HEK293T (cell line): ENCODE data around the gene GARS1.
"Not testable (repeated sequence)": the region's sequence is repeated elsewhere in the genome, so short reads cannot be mapped to it uniquely, and the experiment has no call there.

Experiments
- CTCF ChIA-PET: fragments of 350-600 bp; formaldehyde crosslinking; extraction: SDS; loops from one replicate; lab custom pipeline; 2021; ENCODE audit warnings: antibody characterized with exemption, inconsistent platforms; lab: Yijun Ruan, JAX
- POLR2A ChIA-PET: fragments of 350-600 bp; formaldehyde crosslinking; extraction: SDS; loops from one replicate; lab custom pipeline; 2020; ENCODE audit warnings: antibody characterized with exemption, inconsistent platforms; lab: Yijun Ruan, JAX
- DNase-seq: peaks from one replicate; pipeline ENCODE4 v3.0.0; 2012; ENCODE audit warnings: mixed read lengths; ENCODE audit errors: extremely low spot score
- ARNT ChIP-seq: fragments of 450-650 bp; IDR thresholded peaks from 2 replicates; pipeline ENCODE4 v1.6.1; 2017; ENCODE audit warnings: mild to moderate bottlenecking
- BHLHE40 ChIP-seq: fragments of 450-650 bp; IDR thresholded peaks from 2 replicates; pipeline ENCODE4 v1.6.1; 2016; ENCODE audit warnings: mild to moderate bottlenecking, moderate library complexity, borderline replicate concordance
- CTBP1 ChIP-seq: fragments of 450-650 bp; IDR thresholded peaks from 2 replicates; pipeline ENCODE4 v1.6.1; 2016; ENCODE audit warnings: borderline replicate concordance
- ELF4 ChIP-seq: fragments of 450-650 bp; IDR thresholded peaks from 2 replicates; pipeline ENCODE4 v1.6.1; 2017; ENCODE audit warnings: antibody characterized with exemption
- FOXA1 ChIP-seq: fragments of 450-650 bp; IDR thresholded peaks from 2 replicates; pipeline ENCODE4 v1.6.1; 2016; ENCODE audit warnings: mild to moderate bottlenecking
- FOXK2 ChIP-seq: fragments of 450-650 bp; IDR thresholded peaks from 2 replicates; pipeline ENCODE4 v1.6.1; 2016; ENCODE audit warnings: mild to moderate bottlenecking
- FOXM1 ChIP-seq: fragments of 450-650 bp; IDR thresholded peaks from 2 replicates; pipeline ENCODE4 v1.6.1; 2017; ENCODE audit warnings: mild to moderate bottlenecking, borderline replicate concordance
- HDGF ChIP-seq: fragments of 450-650 bp; IDR thresholded peaks from 2 replicates; pipeline ENCODE4 v1.6.1; 2017; ENCODE audit warnings: antibody characterized with exemption, borderline replicate concordance
- L3MBTL2 ChIP-seq: fragments of 450-650 bp; conservative IDR thresholded peaks from 2 replicates; pipeline ENCODE4 v1.6.1; 2016; ENCODE audit warnings: mild to moderate bottlenecking
- LEF1 ChIP-seq: fragments of 450-650 bp; IDR thresholded peaks from 2 replicates; pipeline ENCODE4 v1.6.1; 2017; ENCODE audit warnings: mild to moderate bottlenecking, borderline replicate concordance
- NFRKB ChIP-seq: fragments of 450-650 bp; IDR thresholded peaks from 2 replicates; pipeline ENCODE4 v1.6.1; 2016; ENCODE audit warnings: mild to moderate bottlenecking, moderate library complexity
- SP1 ChIP-seq: fragments of 450-650 bp; IDR thresholded peaks from 2 replicates; pipeline ENCODE4 v1.6.1; 2017
- SUZ12 ChIP-seq: fragments of 450-650 bp; IDR thresholded peaks from 2 replicates; pipeline ENCODE4 v1.6.1; 2016; ENCODE audit warnings: mild to moderate bottlenecking
- TARDBP ChIP-seq: fragments of 450-650 bp; IDR thresholded peaks from 2 replicates; pipeline ENCODE4 v1.6.1; 2016
- ZNF384 ChIP-seq: fragments of 450-650 bp; IDR thresholded peaks from 2 replicates; pipeline ENCODE4 v1.6.1; 2016
- TF ChIP-seq, protein P1 (sequence below): fragments of 450-650 bp; IDR thresholded peaks from 2 replicates; pipeline ENCODE4 v1.6.1; 2016

Gene GARS1

DNA sequence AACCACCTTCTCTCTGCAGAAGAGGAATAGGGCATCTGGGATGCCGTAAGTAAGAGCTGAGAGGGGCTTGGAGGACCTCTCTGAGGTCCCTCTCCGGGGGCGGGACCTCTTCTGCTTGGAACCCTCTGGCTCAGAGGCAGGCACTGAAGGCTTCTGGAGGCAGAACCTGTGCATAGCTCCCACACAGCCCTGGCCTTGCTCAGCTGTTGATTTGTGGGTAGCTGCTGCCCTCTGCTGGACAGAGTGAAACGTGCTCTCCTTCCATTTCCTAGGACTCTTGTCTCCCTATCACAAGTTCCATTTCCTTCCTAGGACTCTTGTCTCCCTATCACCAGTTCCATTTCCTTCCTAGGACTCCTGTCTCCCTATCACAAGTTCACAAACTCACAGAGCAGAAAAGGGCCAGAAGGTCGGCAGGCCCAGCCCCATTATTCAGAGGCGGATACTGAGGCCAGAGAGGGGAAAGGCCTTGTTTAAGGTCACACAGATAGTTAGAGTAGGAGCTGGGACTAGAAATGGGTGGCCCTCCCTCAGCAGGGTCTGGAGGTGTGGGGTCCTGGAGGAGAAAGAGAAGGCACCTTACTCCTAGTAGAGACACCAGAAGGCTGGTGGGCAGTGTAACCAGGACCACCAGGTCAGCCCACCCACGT lies 30.3 kb upstream of the GARS1 start:
- CTCF ChIA-PET: interaction anchor here (0.6 to 2.7 kb wide), 18 partner anchors 9 to 288 kb away, joined by 3 to 8 read pairs (median 4); no protein-coding TSS in a partner anchor
- POLR2A ChIA-PET: no interaction called here
- TF ChIP-seq FOXM1 (no peak), CTBP1 (no peak)
- peak; percentile 84 for DNase-seq

DNA sequence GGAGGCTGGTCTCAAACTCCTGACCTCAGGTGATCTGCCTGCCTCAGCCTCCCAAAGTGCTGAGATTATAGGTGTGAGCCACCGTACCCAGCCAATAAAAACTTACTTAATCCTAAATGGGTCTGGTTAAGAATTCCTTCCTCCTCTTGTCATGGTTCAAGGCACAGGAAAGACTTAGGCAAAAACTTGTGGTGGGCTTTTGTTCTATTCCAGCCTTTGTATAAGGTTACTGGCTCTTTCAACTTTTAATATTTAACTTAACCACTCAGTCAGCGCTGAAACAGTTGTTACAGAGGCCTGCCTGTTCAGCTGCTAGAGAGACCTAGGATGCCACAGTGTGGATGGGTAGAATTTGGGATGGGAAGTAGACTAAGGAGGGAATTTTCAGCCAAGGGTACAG lies 28.1 kb upstream of the GARS1 start:
- CTCF ChIA-PET: no interaction called here

DNA sequence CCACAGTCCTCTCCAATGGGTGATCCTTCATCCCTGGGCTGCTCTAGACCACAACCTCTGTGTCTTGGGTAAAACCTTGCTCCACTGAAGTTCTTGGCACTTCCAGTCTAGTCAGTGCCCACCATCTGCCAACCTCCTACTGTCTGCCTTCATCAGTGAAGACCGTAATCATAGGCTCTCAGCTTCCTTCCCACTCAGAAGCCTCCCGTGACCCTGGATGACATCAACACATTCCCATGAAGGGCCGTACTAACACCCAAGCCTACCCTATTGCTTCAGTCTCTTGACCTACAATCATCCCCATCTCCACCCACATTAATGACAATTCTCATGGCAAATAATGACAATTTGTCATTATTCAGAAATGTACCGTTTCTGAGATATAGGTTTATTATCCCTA lies 27.6 kb upstream of the GARS1 start:
- DNase-seq: no peak
- TF ChIP-seq FOXK2 (no peak), BHLHE40 (no peak), FOXM1 (no peak), ZNF384 (no peak), ARNT (no peak), TARDBP (no peak), ELF4 (no peak), NFRKB (no peak), L3MBTL2 (no peak)
- TF ChIP-seq, protein P1, sequence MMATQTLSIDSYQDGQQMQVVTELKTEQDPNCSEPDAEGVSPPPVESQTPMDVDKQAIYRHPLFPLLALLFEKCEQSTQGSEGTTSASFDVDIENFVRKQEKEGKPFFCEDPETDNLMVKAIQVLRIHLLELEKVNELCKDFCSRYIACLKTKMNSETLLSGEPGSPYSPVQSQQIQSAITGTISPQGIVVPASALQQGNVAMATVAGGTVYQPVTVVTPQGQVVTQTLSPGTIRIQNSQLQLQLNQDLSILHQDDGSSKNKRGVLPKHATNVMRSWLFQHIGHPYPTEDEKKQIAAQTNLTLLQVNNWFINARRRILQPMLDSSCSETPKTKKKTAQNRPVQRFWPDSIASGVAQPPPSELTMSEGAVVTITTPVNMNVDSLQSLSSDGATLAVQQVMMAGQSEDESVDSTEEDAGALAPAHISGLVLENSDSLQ: no peak
- POLR2A ChIA-PET: no interaction called here
- CTCF ChIA-PET: no interaction called here

More for the DNA sequence above, 28.1 kb upstream of the GARS1 start:
- POLR2A ChIA-PET: no interaction called here
- TF ChIP-seq ELF4: no peak
- TF ChIP-seq, protein P1: no peak
- TF ChIP-seq FOXK2: no peak
- TF ChIP-seq NFRKB: no peak
- TF ChIP-seq SP1: no peak
- TF ChIP-seq BHLHE40: no peak
- TF ChIP-seq HDGF: no peak
- no peak for TF ChIP-seq LEF1
- no peak for TF ChIP-seq CTBP1
- TF ChIP-seq FOXM1: no peak
- TF ChIP-seq TARDBP: no peak
- TF ChIP-seq L3MBTL2: no peak
- TF ChIP-seq ARNT: no peak
- TF ChIP-seq ZNF384: no peak
- no peak for TF ChIP-seq FOXA1
- no peak for TF ChIP-seq SUZ12
- no peak for DNase-seq

DNA sequence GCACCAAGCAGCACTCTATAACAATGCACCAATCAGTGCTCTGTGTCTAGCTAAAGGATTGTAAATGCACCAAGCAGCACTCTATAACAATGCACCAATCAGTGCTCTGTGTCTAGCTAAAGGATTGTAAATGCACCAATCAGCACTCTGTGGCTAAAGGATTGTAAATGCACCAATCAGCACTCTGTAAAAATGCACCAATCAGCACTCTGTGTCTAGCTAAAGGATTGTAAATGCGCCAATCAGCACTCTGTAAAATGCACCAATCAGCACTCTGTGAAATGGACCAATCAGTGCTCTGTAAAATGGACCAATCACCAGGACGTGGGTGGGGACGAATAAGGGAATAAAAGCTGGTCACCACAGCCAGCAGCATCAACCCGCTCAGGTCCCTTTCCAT lies 24.4 kb upstream of the GARS1 start:
- POLR2A ChIA-PET, CTCF ChIA-PET, DNase-seq: not testable (repeated sequence)

DNA sequence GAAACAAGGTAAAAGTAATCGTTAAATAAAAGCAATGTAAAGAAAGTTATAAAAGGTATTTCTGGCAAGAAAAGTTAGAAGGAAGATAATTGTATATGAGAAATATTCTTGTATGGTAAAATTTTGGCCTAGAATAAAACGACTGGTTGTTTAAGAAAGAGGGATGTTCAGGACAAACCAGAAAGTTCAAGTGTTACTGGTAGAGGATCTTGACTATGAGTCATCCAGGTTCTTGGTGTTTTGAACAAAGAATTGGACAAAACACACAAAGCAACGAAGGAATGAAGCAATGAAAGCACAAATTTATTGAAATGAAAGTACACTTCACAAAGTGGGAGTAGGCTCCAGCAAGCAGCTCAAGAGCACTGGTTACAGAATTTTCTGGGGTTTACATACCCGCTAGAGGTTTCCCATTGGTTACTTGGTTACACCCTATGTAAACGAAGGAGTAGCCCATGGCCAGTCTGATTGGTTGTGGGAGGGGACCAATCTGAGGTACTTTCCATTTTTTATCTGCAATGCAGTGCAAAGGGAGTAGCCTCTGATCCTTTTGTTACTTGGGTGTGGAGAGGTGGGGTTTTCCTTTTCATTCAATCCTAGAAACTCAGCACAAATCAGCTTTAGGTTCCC lies 22.4 kb upstream of the GARS1 start:
- TF ChIP-seq ELF4 (no peak), FOXM1 (no peak), SUZ12 (no peak)
- DNase-seq: no peak
- POLR2A ChIA-PET: no interaction called here
- CTCF ChIA-PET: no interaction called here

DNA sequence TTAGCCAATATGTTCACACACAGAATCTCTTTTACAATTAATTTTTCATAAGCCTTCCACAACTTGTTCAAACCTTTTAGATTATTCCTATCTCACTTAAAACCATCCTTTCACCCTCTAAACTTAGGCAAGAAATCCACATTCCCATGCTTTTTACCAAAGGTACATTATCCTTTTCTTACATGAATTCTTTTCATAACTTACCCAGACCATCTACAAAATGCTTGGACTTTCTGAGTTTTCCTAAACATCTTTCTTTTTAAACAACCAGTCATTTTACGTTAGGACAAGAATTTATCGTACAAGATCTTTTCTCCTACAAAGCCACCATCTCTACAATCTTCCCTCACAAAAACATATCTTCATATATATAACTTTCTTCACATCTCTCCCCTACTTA lies 18.8 kb upstream of the GARS1 start:
- DNase-seq: no peak
- CTCF ChIA-PET: no interaction called here
- POLR2A ChIA-PET: no interaction called here
- TF ChIP-seq NFRKB (no peak), FOXK2 (no peak)

DNA sequence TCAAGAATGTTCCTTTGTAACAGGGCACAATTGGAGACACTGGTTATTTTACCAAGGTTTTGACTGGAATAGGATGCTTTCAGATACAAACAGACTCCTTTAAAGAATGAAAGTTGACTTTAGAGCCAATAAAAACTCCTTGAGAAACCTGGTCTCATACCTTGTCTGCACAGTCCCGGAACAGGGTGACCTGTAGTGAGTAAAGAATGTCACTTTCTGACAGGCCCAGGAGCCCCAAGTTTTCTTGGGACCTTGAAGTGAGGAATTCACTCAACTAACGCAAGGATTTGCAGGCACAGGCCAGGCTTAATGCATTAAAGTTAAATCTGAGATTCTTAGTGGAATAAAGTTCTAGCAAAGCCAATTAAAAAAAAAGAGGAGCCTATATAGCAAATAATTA lies 11.5 kb upstream of the GARS1 start:
- TF ChIP-seq SP1: no peak
- TF ChIP-seq HDGF: no peak
- no peak for TF ChIP-seq FOXM1
- TF ChIP-seq BHLHE40: no peak
- TF ChIP-seq SUZ12: no peak
- TF ChIP-seq ARNT: no peak
- TF ChIP-seq CTBP1: no peak
- TF ChIP-seq ELF4: no peak
- TF ChIP-seq, protein P1: no peak
- no peak for TF ChIP-seq NFRKB
- no peak for TF ChIP-seq TARDBP
- no peak for TF ChIP-seq LEF1
- TF ChIP-seq FOXK2: no peak
- no peak for TF ChIP-seq ZNF384
- TF ChIP-seq FOXA1: no peak
- TF ChIP-seq L3MBTL2: no peak
- no peak for DNase-seq
- ChIA-PET CTCF (no interaction called here), POLR2A (no interaction called here)
